GM13977 (cell line): ENCODE measurements around the gene LRGUK.
"Not testable (repeated sequence)": the region's sequence is repeated elsewhere in the genome, so short reads cannot be mapped to it uniquely, and the experiment has no call there.

Source experiments
- DNase-seq: peaks from one replicate; pipeline ENCODE4 v3.0.0; 2012; ENCODE audit warnings: low spot score
- in situ Hi-C: fragments of 300-500 bp; cut with MboI; formaldehyde crosslinking; loops from one replicate; pipeline ENCODE4 v1.12.0; 2022; ENCODE audit warnings: low sequenced_read_pairs, low pct_unique_long_range_greater_than_20kb, mixed read lengths, inconsistent platforms; ENCODE audit not compliant: unreplicated experiment
- TF ChIP-seq, protein P1 (sequence below): IDR thresholded peaks from 2 replicates; pipeline ENCODE4 v1.5.1; 2012; ENCODE audit warnings: mild to moderate bottlenecking, control low read depth; ENCODE audit not compliant: insufficient read depth; ENCODE audit errors: extremely low read depth, missing control alignments

The LRGUK gene, protein sequence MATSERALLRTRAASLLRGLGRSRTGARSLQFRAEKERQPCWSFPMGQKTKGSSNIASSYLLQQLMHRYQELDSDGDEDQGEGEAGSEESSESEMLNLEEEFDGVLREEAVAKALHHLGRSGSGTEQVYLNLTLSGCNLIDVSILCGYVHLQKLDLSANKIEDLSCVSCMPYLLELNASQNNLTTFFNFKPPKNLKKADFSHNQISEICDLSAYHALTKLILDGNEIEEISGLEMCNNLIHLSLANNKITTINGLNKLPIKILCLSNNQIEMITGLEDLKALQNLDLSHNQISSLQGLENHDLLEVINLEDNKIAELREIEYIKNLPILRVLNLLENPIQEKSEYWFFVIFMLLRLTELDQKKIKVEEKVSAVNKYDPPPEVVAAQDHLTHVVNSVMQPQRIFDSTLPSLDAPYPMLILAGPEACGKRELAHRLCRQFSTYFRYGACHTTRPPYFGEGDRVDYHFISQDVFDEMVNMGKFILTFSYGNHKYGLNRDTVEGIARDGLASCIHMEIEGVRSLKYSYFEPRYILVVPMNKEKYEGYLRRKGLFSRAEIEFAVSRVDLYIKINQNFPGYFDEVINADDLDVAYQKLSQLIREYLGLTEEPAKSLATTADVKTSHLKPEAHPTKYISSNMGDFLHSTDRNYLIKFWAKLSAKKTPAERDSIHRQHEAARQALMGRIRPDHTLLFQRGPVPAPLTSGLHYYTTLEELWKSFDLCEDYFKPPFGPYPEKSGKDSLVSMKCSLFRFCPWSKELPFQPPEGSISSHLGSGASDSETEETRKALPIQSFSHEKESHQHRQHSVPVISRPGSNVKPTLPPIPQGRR

DNA sequence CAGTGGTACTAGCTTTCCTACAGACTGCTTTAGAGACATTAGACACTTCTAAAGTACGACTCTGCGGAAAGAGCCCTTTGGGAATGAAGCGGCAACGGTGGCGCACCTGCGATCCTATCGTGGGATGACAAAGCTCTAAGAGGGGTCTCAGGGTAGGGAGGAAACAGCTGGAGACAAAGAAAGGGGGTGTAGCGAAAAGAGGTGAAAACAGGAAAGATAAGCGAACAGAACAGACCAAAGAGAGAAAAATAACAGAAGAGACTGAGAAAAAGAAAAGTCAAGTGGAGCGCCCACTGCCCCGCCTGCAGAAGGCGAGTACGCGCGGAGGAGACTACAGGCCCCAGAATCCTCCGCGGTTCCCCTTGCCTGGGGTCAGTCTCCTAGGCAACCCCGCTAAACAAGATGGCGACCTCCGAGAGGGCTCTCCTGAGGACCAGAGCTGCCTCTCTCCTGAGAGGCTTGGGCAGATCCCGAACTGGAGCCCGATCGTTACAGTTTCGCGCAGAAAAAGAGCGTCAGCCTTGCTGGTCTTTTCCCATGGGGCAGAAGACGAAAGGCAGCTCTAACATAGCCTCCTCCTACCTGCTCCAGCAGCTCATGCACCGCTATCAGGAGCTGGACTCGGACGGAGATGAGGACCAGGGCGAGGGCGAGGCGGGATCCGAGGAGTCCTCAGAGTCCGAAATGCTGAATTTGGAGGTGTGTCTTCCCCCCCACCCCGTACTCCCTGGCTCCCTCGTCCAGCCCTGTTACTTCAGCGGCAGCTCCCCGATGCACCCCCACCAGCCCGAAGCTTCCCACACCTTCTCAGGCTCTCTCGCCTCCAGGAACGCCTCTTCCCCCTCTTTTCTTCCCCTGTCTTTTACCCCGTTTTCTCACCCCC, at the start of gene LRGUK:
TSS of gene LRGUK (plus strand) at position 375 of the 883 bp plus-strand sequence. CDS start at position 403, 28 bp downstream.
- TF ChIP-seq, protein P1, sequence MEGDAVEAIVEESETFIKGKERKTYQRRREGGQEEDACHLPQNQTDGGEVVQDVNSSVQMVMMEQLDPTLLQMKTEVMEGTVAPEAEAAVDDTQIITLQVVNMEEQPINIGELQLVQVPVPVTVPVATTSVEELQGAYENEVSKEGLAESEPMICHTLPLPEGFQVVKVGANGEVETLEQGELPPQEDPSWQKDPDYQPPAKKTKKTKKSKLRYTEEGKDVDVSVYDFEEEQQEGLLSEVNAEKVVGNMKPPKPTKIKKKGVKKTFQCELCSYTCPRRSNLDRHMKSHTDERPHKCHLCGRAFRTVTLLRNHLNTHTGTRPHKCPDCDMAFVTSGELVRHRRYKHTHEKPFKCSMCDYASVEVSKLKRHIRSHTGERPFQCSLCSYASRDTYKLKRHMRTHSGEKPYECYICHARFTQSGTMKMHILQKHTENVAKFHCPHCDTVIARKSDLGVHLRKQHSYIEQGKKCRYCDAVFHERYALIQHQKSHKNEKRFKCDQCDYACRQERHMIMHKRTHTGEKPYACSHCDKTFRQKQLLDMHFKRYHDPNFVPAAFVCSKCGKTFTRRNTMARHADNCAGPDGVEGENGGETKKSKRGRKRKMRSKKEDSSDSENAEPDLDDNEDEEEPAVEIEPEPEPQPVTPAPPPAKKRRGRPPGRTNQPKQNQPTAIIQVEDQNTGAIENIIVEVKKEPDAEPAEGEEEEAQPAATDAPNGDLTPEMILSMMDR, result no peak
- DNase-seq, result peak; percentile 86
- in situ Hi-C loops, result no loop called here

DNA sequence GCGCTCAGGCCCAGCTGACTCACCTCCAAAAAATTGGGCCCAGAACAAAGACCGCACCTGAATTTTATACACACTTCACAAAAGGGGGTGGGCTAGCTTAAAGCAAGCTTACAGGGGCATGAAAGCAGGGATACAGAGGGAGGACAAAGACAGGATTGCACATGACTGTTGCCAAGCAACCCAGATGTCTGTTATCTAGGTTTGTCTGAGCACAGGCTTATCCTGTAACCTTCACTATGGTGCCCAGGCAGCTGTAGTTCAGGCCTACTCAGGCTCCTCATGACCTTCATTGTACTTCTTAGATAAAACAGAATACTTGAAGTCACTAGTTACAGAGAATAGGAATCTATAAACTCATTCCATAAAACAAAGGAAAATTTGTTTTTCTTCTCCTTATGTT, 49.6 kb upstream of the LRGUK start:
- in situ Hi-C loops, DNase-seq: not testable (repeated sequence)

DNA sequence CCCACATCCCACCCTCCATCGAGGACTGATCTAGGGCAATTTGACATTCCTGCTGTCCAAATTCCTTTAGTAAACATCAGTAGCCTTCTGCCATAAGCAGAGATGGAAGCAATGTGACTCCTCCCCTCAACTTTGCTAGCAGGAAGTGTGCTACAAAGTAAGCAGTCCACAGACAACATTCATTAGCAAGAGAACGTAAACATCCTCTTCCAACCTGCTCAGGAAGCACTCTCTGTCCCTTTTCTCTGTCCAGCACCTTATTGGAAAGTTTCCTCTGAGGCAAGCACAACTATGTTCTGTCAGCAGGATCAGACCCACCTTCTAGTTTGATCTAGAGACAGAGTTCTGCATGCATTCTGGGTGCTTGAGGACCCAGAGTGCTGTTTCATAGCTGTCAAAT, 48.1 kb upstream of the LRGUK start:
- in situ Hi-C loops, result no loop called here
- DNase-seq, result no peak
- TF ChIP-seq, protein P1, result no peak

DNA sequence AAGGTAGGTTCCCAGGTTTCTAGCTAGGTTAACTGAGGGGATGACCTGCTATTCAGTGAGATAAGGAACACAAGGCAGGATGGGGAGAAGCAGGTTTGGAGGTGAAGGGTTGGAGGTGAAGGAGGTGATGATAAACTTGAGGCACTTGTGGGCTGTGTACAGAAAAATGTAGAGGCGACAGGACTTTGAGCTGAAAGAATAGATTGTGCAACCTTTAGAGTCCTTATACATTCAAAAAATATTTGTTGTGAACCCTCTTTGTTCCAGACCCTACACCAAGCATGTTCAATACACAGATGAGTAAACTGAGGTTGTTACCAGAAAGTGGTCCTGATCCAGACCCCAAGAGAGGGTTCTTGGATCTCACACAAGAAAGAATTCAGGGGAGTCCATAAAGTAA, 45.4 kb upstream of the LRGUK start:
- DNase-seq, result no peak
- in situ Hi-C loops, result no loop called here
- TF ChIP-seq, protein P1, result no peak

DNA sequence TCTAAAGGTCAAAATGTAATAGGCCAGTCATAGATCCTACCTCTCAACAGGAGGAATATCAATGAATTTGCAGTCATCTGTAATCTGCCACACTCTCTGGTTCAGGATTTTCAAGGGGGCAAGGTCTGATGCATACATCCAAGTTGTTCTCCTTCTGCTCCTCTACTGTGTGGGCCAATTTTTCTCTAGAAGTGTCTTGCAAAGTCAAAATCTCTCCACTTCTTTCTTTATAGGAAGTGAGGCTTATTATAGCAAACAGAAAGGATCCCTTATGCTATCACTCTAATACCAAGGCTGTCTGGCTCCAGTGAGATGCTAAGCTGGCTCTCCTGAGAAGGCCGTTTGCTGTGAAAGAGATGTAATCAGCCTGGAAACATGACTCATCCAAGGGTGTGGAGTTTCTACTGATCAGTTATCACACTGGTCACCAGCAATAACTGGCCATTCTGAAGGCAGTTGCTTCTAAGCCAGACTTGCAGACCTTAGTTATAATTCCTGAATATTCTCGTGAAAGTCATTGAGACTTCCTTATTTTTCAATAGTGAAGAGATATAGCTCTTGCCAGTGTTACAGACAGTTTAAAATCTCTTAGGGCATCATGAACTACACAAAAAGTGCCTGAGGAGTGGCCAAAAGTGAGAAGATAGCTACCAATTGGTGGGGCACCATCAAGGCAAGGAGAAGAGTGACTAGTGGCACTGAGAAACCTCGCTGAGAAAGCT, 43.2 kb upstream of the LRGUK start:
- DNase-seq, result no peak
- TF ChIP-seq, protein P1, result no peak
- in situ Hi-C loops, result no loop called here

DNA sequence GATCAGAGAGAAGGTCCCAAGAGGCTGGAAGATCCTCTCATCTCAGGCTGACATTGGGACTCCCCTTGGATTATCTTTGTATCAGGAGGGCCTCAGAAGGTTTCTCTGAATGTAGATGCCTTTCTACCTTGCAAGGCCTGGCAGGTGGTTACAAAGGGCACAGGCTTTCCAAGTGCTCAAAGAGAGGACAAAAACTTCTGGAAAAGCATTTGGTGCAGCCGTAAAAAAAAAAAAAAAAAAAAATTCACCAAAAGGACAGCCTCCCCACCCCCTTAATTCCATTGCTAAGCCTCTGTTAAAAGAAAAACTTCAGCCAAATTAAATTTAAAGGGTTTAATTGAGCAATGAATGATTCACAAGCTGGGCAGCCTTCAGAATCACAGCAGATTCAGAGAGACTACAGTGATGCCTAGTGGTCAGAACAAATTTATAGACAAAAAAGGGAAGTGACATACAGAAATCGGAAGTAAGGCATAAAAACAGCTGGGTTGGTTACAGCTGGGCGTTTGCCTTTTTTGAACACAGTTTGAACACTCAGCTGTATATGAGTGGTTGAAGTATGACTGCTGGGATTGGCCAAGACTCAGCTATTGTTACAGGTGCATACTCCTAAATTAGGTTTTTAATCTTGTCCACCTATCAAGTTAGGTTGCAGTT, 42.5 kb upstream of the LRGUK start:
- in situ Hi-C loops, result no loop called here
- DNase-seq, result no peak
- TF ChIP-seq, protein P1, result no peak
